CD8-positive, alpha-beta memory T cell (primary cell): ENCODE data around the gene CD247. TPM values are rescaled to one million over a fixed set of nuclear protein-coding genes. Genes with fewer than 3 reads are reported as not detected.

Experiments
- CTCF ChIA-PET: fragments of 350-600 bp; sonication (Branson Sonifier 250); formaldehyde crosslinking; loops from one replicate; lab custom pipeline; 2021; ENCODE audit warnings: antibody characterized with exemption; lab: Charles Lee
- POLR2A ChIA-PET: fragments of 350-600 bp; sonication (Branson Sonifier 250); formaldehyde crosslinking; loops from one replicate; lab custom pipeline; 2021; ENCODE audit warnings: antibody characterized with exemption; lab: Charles Lee
- DNase-seq, 5 donors: peaks; one replicate each; pipeline versions ENCODE4 v3.0.0 to v3.0.0-alpha.2; 2020 to 2022; ENCODE audit warnings: mixed read lengths in 1 of 5
- H3K27ac ChIP-seq: one replicate; pipeline ENCODE4 v1.7.0; 2013; ENCODE audit warnings: low read depth, mild to moderate bottlenecking, low read length, moderate library complexity
- H3K27me3 ChIP-seq: 2 replicates; pipeline ENCODE4 v1.7.0; 2013; ENCODE audit warnings: low read length, mild to moderate bottlenecking; ENCODE audit not compliant: insufficient read depth, poor library complexity, severe bottlenecking
- H3K36me3 ChIP-seq: 2 replicates; pipeline ENCODE4 v1.7.0; 2013; ENCODE audit warnings: mild to moderate bottlenecking, low read length, moderate library complexity; ENCODE audit not compliant: insufficient read depth
- H3K4me1 ChIP-seq: 2 replicates; pipeline ENCODE4 v1.7.0; 2013; ENCODE audit warnings: mild to moderate bottlenecking, low read length, moderate library complexity; ENCODE audit not compliant: insufficient read depth
- H3K4me3 ChIP-seq: 2 replicates; pipeline ENCODE4 v1.7.0; 2013; ENCODE audit warnings: mild to moderate bottlenecking, low read length
- H3K9me3 ChIP-seq: 2 replicates; pipeline ENCODE4 v1.7.0; 2013; ENCODE audit warnings: mild to moderate bottlenecking, low read length
- H3K27ac Mint-ChIP-seq, 8 donors: one replicate each; pipeline ENCODE4 v1.8.0; 2020 to 2021; ENCODE audit warnings: mixed read lengths in 8 of 8, mild to moderate bottlenecking in 6 of 8, inconsistent platforms in 3 of 8, moderate library complexity in 3 of 8
- H3K27me3 Mint-ChIP-seq, 2 donors: one replicate each; pipeline ENCODE4 v1.8.0; 2020 to 2021; ENCODE audit warnings: mixed read lengths in 2 of 2, mild to moderate bottlenecking in 1 of 2, moderate library complexity in 1 of 2
- H3K36me3 Mint-ChIP-seq, 3 donors: one replicate each; pipeline ENCODE4 v1.8.0; 2020 to 2021; ENCODE audit warnings: mixed read lengths in 3 of 3, inconsistent platforms in 1 of 3, mild to moderate bottlenecking in 1 of 3
- H3K4me1 Mint-ChIP-seq, 3 donors: one replicate each; pipeline ENCODE4 v1.8.0; 2020 to 2021; ENCODE audit warnings: mixed read lengths in 3 of 3, inconsistent platforms in 1 of 3, mild to moderate bottlenecking in 1 of 3
- H3K4me3 Mint-ChIP-seq, 7 donors: one replicate each; pipeline ENCODE4 v1.8.0; 2020 to 2021; ENCODE audit warnings: mixed read lengths in 7 of 7, mild to moderate bottlenecking in 6 of 7, moderate library complexity in 4 of 7, inconsistent platforms in 2 of 7
- H3K9me3 Mint-ChIP-seq, 5 donors: one replicate each; pipeline ENCODE4 v1.8.0; 2020 to 2022; ENCODE audit warnings: mixed read lengths in 5 of 5, mild to moderate bottlenecking in 3 of 5, moderate library complexity in 2 of 5, inconsistent platforms in 1 of 5
- polyA plus RNA-seq: library from polyadenylated mRNA; unstranded; fragments of 300-500 nt; fragmentation: Illumina TruSeq; gene quantifications from one replicate; pipeline ENCODE4 v1.2.3, GENCODE V29; 2021
- total RNA-seq, 2 experiments: library from RNA; stranded (reverse); gene quantifications; one replicate each; pipeline ENCODE4 v1.2.3, GENCODE V29; 2021

CD247 gene
- total and polyA plus RNA-seq, 3 experiments from 2014 or later: 130 to 395 (median 133) TPM

DNA sequence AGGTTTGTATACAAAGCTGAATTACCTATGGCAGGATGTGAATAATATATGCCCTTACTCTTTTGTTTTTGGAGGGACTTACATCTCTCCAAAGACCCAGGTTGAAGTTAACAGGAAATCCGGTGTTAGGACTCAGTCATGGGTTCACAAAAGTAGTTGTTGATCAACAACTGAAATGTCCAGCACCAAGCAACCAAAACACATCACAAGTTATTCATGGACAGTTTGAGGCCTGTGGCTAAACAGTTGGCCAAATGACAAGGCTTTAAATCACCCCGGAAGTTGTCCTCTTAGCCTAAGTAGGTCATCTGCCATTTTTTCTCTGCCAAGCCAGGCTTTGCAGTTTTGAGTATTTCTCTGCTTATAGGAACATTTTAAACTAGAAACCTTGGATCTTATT is 89.9 kb downstream of the CD247 start:
- no peaks in the 10 kb centered on the region for H3K9me3 Mint-ChIP-seq
- Histone ChIP-seq H3K9me3 (no peaks in the 10 kb centered on the region), H3K4me1 (peaks cover 34% of the 10 kb centered on the region), H3K27ac (no peak overlapping the region), H3K4me3 (no peak overlapping the region), H3K36me3 (peaks cover 21% of the 10 kb centered on the region), H3K27me3 (no peaks in the 10 kb centered on the region)
- peak overlapping the region in 4 of 7 donors; percentile 0 to 46 (median 24) for H3K4me3 Mint-ChIP-seq
- peak overlapping the region; percentile 60 to 98 (median 90) for H3K27ac Mint-ChIP-seq
- ChIA-PET CTCF (interaction anchor here (1.1 kb wide), 1 partner anchor 13 kb away, joined by 3 read pairs; no protein-coding TSS in a partner anchor), POLR2A (interaction anchor here (2.0 kb wide), 1 partner anchor 10 kb away, joined by 9 read pairs; no protein-coding TSS in a partner anchor)
- H3K27me3 Mint-ChIP-seq: no peaks in the 10 kb centered on the region
- no peak for DNase-seq
- peaks cover 5 to 47% (median 6%) of the 10 kb centered on the region in 3 donors for H3K36me3 Mint-ChIP-seq
- peaks cover 46 to 64% (median 50%) of the 10 kb centered on the region in 3 donors for H3K4me1 Mint-ChIP-seq

DNA sequence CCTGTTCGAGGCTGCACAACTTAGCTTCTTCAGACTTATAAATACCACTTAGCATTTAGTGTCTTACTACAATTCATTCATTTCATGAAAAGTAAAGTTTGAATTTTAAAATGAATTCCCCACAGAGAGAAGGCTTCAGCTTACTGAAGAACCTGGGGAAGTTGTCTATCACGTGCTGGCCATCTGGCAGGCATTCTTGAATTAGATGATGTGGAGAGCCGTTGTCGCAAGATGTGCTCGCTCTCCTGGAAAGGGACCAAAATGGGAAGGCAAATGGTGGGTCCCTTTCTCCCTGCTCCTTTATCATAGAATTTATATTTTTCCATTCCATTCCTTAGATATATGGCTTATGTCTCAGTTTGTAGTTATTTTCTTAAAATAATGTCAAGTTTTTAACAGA is 90.5 kb downstream of the CD247 start:
- POLR2A ChIA-PET: interaction anchor here (2.0 kb wide), 1 partner anchor 10 kb away, joined by 9 read pairs; no protein-coding TSS in a partner anchor
- CTCF ChIA-PET: interaction anchor here (1.5 kb wide), 1 partner anchor 107 kb away, joined by 9 read pairs; no protein-coding TSS in a partner anchor
- H3K4me3 ChIP-seq: no peak overlapping the region

DNA sequence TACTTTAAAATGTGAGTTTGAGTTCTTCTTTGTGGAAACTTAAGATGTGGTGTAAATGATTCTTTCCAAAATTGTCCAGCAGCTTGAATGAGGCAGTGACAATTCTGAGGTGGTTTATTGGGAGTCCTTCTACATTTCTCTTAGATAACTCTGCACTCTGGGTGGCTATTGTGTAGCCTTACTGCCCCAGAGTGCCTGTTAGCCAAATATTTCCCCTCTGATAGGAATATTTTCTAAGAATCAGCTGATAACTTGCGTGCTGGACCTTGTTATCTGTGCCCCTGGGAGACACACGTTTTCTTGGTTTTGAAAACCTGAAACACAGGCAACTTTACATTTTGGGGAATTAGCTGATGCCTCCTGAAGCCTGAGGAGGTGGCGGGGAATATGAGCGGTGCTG is 91.6 kb downstream of the CD247 start:
- Histone ChIP-seq H3K4me1 (peaks cover 27% of the 10 kb centered on the region), H3K27me3 (no peaks in the 10 kb centered on the region), H3K36me3 (peaks cover 11% of the 10 kb centered on the region), H3K27ac (no peak overlapping the region), H3K9me3 (no peaks in the 10 kb centered on the region), H3K4me3 (no peak overlapping the region)
- H3K27me3 Mint-ChIP-seq: no peaks in the 10 kb centered on the region
- no peak overlapping the region for H3K4me3 Mint-ChIP-seq
- POLR2A ChIA-PET: no interaction called here
- CTCF ChIA-PET: interaction anchor here (1.3 to 1.5 kb wide), 2 partner anchors 12 to 108 kb away, joined by 4 to 9 read pairs; no protein-coding TSS in a partner anchor
- peaks cover 42 to 49% (median 44%) of the 10 kb centered on the region in 3 donors for H3K4me1 Mint-ChIP-seq
- peak overlapping the region; percentile 24 to 98 (median 82) for H3K27ac Mint-ChIP-seq
- DNase-seq: no peak
- no peaks in the 10 kb centered on the region for H3K9me3 Mint-ChIP-seq
- peaks cover 4 to 30% (median 4%) of the 10 kb centered on the region in 3 donors for H3K36me3 Mint-ChIP-seq

More for the DNA sequence above, 90.5 kb downstream of the CD247 start:
- Histone ChIP-seq H3K4me1 (peaks cover 34% of the 10 kb centered on the region), H3K36me3 (peaks cover 17% of the 10 kb centered on the region), H3K27ac (no peak overlapping the region), H3K9me3 (no peaks in the 10 kb centered on the region), H3K27me3 (no peaks in the 10 kb centered on the region)
- no peak for DNase-seq
- H3K4me3 Mint-ChIP-seq: peak overlapping the region in 1 of 7 donors; percentile 44
- peaks cover 4 to 41% (median 4%) of the 10 kb centered on the region in 3 donors for H3K36me3 Mint-ChIP-seq
- peak overlapping the region; percentile 60 to 98 (median 90) for H3K27ac Mint-ChIP-seq
- no peaks in the 10 kb centered on the region for H3K27me3 Mint-ChIP-seq
- peaks cover 44 to 59% (median 44%) of the 10 kb centered on the region in 3 donors for H3K4me1 Mint-ChIP-seq
- H3K9me3 Mint-ChIP-seq: no peaks in the 10 kb centered on the region

DNA sequence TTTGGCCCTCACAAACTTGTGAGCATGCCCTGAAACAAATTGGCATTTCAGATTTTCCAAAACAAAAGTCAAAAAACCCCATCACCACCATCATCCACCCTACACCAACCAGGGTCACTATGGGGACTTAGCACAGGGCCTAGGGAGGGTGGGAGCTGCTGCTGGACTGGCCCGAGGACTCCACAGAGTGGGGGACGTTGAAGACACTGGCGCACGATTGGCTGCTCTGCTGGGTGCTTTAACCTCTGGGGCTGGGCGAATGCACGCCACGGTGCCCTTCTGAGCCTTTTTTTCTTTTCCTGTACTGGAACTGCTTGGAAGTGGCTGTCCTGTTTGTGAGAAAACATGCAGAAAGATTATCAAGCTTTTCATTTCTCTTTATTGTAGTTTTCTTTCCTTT is 92.8 kb downstream of the CD247 start:
- Histone ChIP-seq H3K4me3 (no peak overlapping the region), H3K27ac (no peak overlapping the region), H3K27me3 (no peaks in the 10 kb centered on the region), H3K9me3 (no peaks in the 10 kb centered on the region), H3K4me1 (peaks cover 19% of the 10 kb centered on the region), H3K36me3 (no peaks in the 10 kb centered on the region)
- Mint-ChIP-seq H3K4me1 (peaks cover 31 to 37% (median 33%) of the 10 kb centered on the region in 3 donors), H3K36me3 (peaks cover 0 to 18% (median 0%) of the 10 kb centered on the region in 3 donors), H3K27me3 (no peaks in the 10 kb centered on the region), H3K9me3 (no peaks in the 10 kb centered on the region), H3K4me3 (no peak overlapping the region), H3K27ac (peak overlapping the region in 6 of 8 donors; percentile 4 to 86 (median 20))
- DNase-seq: no peak
- CTCF ChIA-PET: interaction anchor here (0.7 kb wide), 1 partner anchor 29 kb away, joined by 3 read pairs; no protein-coding TSS in a partner anchor
- POLR2A ChIA-PET: interaction anchor here (1.5 kb wide), 1 partner anchor 12 kb away, joined by 4 read pairs; no protein-coding TSS in a partner anchor

DNA sequence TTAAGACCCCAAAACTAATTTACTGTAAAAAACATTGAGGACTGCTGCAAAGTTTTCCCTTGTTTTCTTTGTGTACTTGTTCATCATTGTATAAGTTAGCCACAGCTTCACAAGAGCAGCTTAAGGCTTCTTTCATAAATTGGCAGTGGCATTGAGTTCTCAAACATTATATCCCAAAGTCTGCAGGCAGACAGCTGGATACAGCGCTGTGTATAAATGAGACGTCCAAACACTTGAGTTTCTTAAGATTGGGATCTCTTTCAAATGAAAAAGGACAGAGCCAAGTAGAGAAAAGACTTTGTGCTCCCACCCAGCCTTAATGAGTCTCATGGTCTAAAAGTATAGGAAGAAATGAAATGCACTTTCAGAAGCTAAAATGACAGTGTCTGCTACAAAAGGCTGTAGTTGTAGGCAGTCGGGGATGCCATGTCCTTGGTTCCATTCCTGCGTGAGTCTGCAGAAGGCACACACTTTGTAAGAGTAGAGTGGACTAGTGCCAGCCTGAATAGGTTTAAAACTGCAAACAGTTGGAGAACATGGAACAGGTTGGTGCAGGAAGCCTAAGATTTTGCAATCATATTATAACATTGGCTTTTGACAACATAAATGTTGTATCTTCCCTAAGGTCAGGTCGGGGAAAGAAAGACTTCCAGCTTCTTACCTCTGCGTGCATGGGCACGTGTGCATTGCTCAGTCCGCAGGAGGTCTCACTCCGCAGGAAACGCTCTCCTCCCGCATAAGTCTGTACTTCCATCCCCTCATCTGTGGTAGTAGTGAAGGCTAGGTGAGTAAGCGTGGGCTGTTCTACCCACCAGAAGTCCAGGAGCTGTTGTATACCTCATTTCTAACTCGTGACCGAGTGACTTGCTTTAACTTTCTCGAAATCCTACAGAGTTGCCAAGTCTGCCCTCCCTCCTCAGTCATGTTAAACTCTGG is 94.4 kb downstream of the CD247 start:
- Mint-ChIP-seq H3K4me3 (no peak overlapping the region), H3K27ac (peak overlapping the region in 5 of 8 donors; percentile 15 to 80 (median 48)), H3K27me3 (no peaks in the 10 kb centered on the region), H3K9me3 (no peaks in the 10 kb centered on the region), H3K36me3 (peaks cover 0 to 8% (median 2%) of the 10 kb centered on the region in 3 donors), H3K4me1 (peaks cover 18 to 22% (median 18%) of the 10 kb centered on the region in 3 donors)
- Histone ChIP-seq H3K27me3 (no peaks in the 10 kb centered on the region), H3K9me3 (no peaks in the 10 kb centered on the region), H3K4me1 (peaks cover 11% of the 10 kb centered on the region), H3K27ac (no peak overlapping the region), H3K4me3 (no peak overlapping the region), H3K36me3 (no peaks in the 10 kb centered on the region)
- ChIA-PET CTCF (interaction anchor here (1.0 kb wide), 1 partner anchor 116 kb away, joined by 3 read pairs; no protein-coding TSS in a partner anchor), POLR2A (interaction anchor here (0.5 to 0.6 kb wide), 2 partner anchors 104 to 125 kb away, joined by 4 read pairs; no protein-coding TSS in a partner anchor)
- DNase-seq: no peak

DNA sequence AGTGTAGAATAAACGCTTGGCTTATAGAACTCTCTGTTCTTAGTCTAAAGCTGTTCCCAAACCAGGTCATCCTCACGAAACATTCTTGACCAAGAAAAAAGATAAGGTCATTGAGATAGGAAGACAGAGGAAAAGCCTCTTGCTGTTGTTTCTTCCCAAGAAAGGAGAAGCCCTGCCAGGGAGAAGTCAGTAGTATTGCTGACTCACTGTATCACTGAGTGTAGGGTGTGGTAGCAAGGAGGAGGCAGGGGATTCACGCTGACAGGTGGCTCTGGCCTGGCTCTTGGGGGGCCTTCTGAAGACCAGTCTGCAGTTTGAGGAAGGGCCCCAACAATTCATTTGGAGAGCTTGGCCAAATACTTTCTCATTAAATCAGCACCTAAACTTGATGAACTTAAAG is 97.8 kb downstream of the CD247 start:
- Mint-ChIP-seq H3K27me3 (no peaks in the 10 kb centered on the region), H3K4me1 (peaks cover 0 to 11% (median 0%) of the 10 kb centered on the region in 3 donors), H3K27ac (no peak overlapping the region), H3K4me3 (no peak overlapping the region), H3K9me3 (no peaks in the 10 kb centered on the region), H3K36me3 (peaks cover 0 to 20% (median 10%) of the 10 kb centered on the region in 3 donors)
- Histone ChIP-seq H3K9me3 (no peaks in the 10 kb centered on the region), H3K4me3 (no peak overlapping the region), H3K4me1 (no peaks in the 10 kb centered on the region), H3K36me3 (no peaks in the 10 kb centered on the region), H3K27ac (no peak overlapping the region), H3K27me3 (no peaks in the 10 kb centered on the region)
- CTCF ChIA-PET: interaction anchor here (1.3 kb wide), 1 partner anchor 10 kb away, joined by 3 read pairs; no protein-coding TSS in a partner anchor
- no peak for DNase-seq
- POLR2A ChIA-PET: no interaction called here

DNA sequence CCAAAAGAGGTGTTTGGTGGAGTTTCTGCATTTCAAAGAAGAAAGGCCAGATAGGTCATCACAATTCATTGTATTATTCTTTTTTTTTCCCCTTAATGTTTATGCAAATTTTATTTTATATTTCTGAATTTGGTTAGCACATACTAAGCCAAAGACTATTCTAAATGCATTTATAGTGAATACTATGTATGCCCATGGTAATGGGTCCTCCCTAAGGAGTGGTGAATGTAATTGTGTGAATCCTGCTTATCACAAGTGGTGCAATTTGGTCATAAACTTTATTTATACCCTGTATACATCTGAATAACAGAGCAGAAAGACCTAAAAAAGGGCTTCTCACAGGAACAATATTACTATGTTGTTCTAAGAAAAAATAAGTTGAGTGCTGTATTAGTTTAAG is 99.1 kb downstream of the CD247 start:
- no peak overlapping the region for H3K4me3 Mint-ChIP-seq
- H3K27ac Mint-ChIP-seq: no peak overlapping the region
- H3K9me3 Mint-ChIP-seq: no peaks in the 10 kb centered on the region
- Histone ChIP-seq H3K27ac (no peak overlapping the region), H3K4me1 (no peaks in the 10 kb centered on the region), H3K27me3 (no peaks in the 10 kb centered on the region), H3K36me3 (no peaks in the 10 kb centered on the region), H3K9me3 (no peaks in the 10 kb centered on the region), H3K4me3 (no peak overlapping the region)
- ChIA-PET POLR2A (no interaction called here), CTCF (no interaction called here)
- no peaks in the 10 kb centered on the region for H3K27me3 Mint-ChIP-seq
- DNase-seq: no peak
- peaks cover 0 to 11% (median 0%) of the 10 kb centered on the region in 3 donors for H3K4me1 Mint-ChIP-seq
- H3K36me3 Mint-ChIP-seq: peaks cover 0 to 30% (median 13%) of the 10 kb centered on the region in 3 donors
